Muscle layer of colon (tissue), 2 donors: ENCODE measurements around the gene RHEB.

Source experiments
- H3K27ac ChIP-seq: one replicate; pipeline ENCODE4 v1.7.0; 2013; ENCODE audit warnings: low read depth, mild to moderate bottlenecking, low read length, moderate library complexity
- H3K27me3 ChIP-seq, 2 donors: one replicate each; pipeline ENCODE4 v1.7.0; 2013; ENCODE audit warnings: low read length in 2 of 2, mild to moderate bottlenecking in 2 of 2; ENCODE audit not compliant: insufficient read depth in 2 of 2, control insufficient read depth in 1 of 2
- H3K36me3 ChIP-seq: one replicate; pipeline ENCODE4 v1.7.0; 2013; ENCODE audit warnings: mild to moderate bottlenecking, low read length; ENCODE audit not compliant: insufficient read depth
- H3K4me1 ChIP-seq: one replicate; pipeline ENCODE4 v1.7.0; 2013; ENCODE audit warnings: mild to moderate bottlenecking, low read length; ENCODE audit not compliant: insufficient read depth
- H3K4me3 ChIP-seq, 2 donors: one replicate each; pipeline ENCODE4 v1.7.0; 2013; ENCODE audit warnings: low read length in 2 of 2, low read depth in 1 of 2, mild to moderate bottlenecking in 1 of 2, moderate library complexity in 1 of 2
- H3K9ac ChIP-seq: one replicate; pipeline ENCODE4 v1.7.0; 2013; ENCODE audit warnings: low read length
- H3K9me3 ChIP-seq: one replicate; pipeline ENCODE4 v1.7.0; 2013; ENCODE audit warnings: mild to moderate bottlenecking, low read length
- donor health status: abdominal sarcoma.
- donor health status: Adenocarcinoma of cecum.

The RHEB gene

GRCh38 chr7:151440799-151441445 is 78.8 kb downstream of the RHEB start:
- H3K27ac ChIP-seq = peak overlapping the region; percentile 14
- H3K27me3 ChIP-seq = no peaks in the 10 kb centered on the region
- no peak overlapping the region for H3K4me3 ChIP-seq
- H3K4me1 ChIP-seq = peaks cover 35% of the 10 kb centered on the region
- H3K9ac ChIP-seq = no peak overlapping the region
- H3K9me3 ChIP-seq = no peaks in the 10 kb centered on the region
- H3K36me3 ChIP-seq = no peaks in the 10 kb centered on the region

- H3K27me3 ChIP-seq = no peaks in the 10 kb centered on the region
- no peaks in the 10 kb centered on the region for H3K36me3 ChIP-seq
- no peak within 1 kb of the TSS for H3K9ac ChIP-seq
- peak within 1 kb of the TSS; percentile 39 to 46 for H3K4me3 ChIP-seq
- peak within 1 kb of the TSS; percentile 14 for H3K27ac ChIP-seq
- H3K9me3 ChIP-seq = no peaks in the 10 kb centered on the region
- H3K4me1 ChIP-seq = peaks cover 35% of the 10 kb centered on the region
Observed at GRCh38 chr7:151439855-151440798, 79.6 kb downstream of the RHEB start, which contains the start of gene CRYGN. Gene CRYGN, minus strand, starts transcription at chr7:151440141. Its CDS starts 224 bp downstream, at chr7:151439917.

GRCh38 chr7:151438864-151439601 is 80.7 kb downstream of the RHEB start:
- Histone ChIP-seq H3K27ac (no peak overlapping the region), H3K27me3 (no peaks in the 10 kb centered on the region), H3K36me3 (no peaks in the 10 kb centered on the region), H3K9ac (no peak overlapping the region), H3K4me3 (peak overlapping the region in 1 of 2 donors; percentile 39), H3K4me1 (peaks cover 35% of the 10 kb centered on the region), H3K9me3 (no peaks in the 10 kb centered on the region)

- H3K4me3 ChIP-seq = no peak overlapping the region
- H3K27me3 ChIP-seq = no peaks in the 10 kb centered on the region
- H3K9me3 ChIP-seq = no peaks in the 10 kb centered on the region
- no peak overlapping the region for H3K27ac ChIP-seq
- peaks cover 35% of the 10 kb centered on the region for H3K4me1 ChIP-seq
- no peak overlapping the region for H3K9ac ChIP-seq
- H3K36me3 ChIP-seq = no peaks in the 10 kb centered on the region
Observed at GRCh38 chr7:151437866-151438516, 81.7 kb downstream of the RHEB start.

GRCh38 chr7:151437159-151437553 is 82.5 kb downstream of the RHEB start:
- Histone ChIP-seq H3K9ac (no peak overlapping the region), H3K27me3 (no peaks in the 10 kb centered on the region), H3K9me3 (no peaks in the 10 kb centered on the region), H3K4me3 (no peak overlapping the region), H3K36me3 (no peaks in the 10 kb centered on the region), H3K27ac (peak overlapping the region; percentile 27), H3K4me1 (peaks cover 35% of the 10 kb centered on the region)

GRCh38 chr7:151436446-151437158 is 83.1 kb downstream of the RHEB start:
- Histone ChIP-seq H3K27ac (peak overlapping the region; percentile 27), H3K9me3 (no peaks in the 10 kb centered on the region)

GRCh38 chr7:151435971-151436370 is 83.7 kb downstream of the RHEB start:
- H3K4me1 ChIP-seq = peaks cover 24% of the 10 kb centered on the region
- H3K27ac ChIP-seq = no peak overlapping the region
- no peak overlapping the region for H3K4me3 ChIP-seq
- H3K9ac ChIP-seq = no peak overlapping the region
- H3K36me3 ChIP-seq = no peaks in the 10 kb centered on the region
- no peaks in the 10 kb centered on the region for H3K9me3 ChIP-seq
- H3K27me3 ChIP-seq = no peaks in the 10 kb centered on the region

More at GRCh38 chr7:151436446-151437158, 83.1 kb downstream of the RHEB start:
- H3K36me3 ChIP-seq = no peaks in the 10 kb centered on the region
- H3K4me3 ChIP-seq = no peak overlapping the region
- no peaks in the 10 kb centered on the region for H3K27me3 ChIP-seq
- H3K4me1 ChIP-seq = peaks cover 30% of the 10 kb centered on the region
- H3K9ac ChIP-seq = no peak overlapping the region

GRCh38 chr7:151435103-151435916 is 84.4 kb downstream of the RHEB start:
- H3K27me3 ChIP-seq = no peaks in the 10 kb centered on the region
- H3K27ac ChIP-seq = no peak overlapping the region
- no peak overlapping the region for H3K4me3 ChIP-seq
- no peaks in the 10 kb centered on the region for H3K9me3 ChIP-seq
- H3K4me1 ChIP-seq = peaks cover 18% of the 10 kb centered on the region
- H3K9ac ChIP-seq = no peak overlapping the region
- H3K36me3 ChIP-seq = no peaks in the 10 kb centered on the region

- no peaks in the 10 kb centered on the region for H3K9me3 ChIP-seq
- H3K27ac ChIP-seq = no peak overlapping the region
- peaks cover 19% of the 10 kb centered on the region for H3K4me1 ChIP-seq
- no peaks in the 10 kb centered on the region for H3K36me3 ChIP-seq
- no peaks in the 10 kb centered on the region for H3K27me3 ChIP-seq
- no peak overlapping the region for H3K4me3 ChIP-seq
- H3K9ac ChIP-seq = no peak overlapping the region
Observed at GRCh38 chr7:151434549-151434948, 85.1 kb downstream of the RHEB start.
